ENCODE measurements around the gene LRP4. TPM values are rescaled to one million over a fixed set of nuclear protein-coding genes. Genes with fewer than 3 reads are reported as not detected.

Gene LRP4
- total and polyA plus RNA-seq, 10 donors: 0.88 to 30.7 (median 19.9) TPM

DNA sequence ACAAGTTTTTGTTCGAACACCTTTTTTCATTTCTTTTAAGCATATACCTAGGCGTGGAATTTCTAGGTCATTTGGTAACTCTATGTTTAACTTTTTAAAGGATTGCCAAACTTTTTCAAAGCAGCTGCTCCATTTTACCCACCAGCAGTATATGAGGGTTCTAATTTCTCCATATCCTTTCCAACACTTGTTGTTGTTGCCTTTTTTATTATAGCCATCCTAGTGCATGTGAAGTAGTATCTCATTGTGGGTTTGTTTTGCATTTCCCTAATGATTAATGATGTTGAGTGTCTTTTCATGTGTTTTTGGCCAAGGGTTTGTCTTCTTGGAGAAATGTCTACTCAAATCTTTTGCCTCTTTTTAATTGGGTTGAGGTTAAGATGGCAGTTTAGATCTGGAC, 42.7 kb upstream of the LRP4 start:
- Histone ChIP-seq H3K27me3 (replicated peaks in 1 of 7) (no peaks in the 10 kb centered on the region), H3K9me3 (peaks cover 0 to 18% (median 12%) of the 10 kb centered on the region in 8 donors), H3K36me3 (peaks cover 0 to 22% (median 0%) of the 10 kb centered on the region in 6 donors), H3K27ac (no peak overlapping the region), H3K4me3 (no peak overlapping the region), H3K4me1 (no peaks in the 10 kb centered on the region)
- WGBS, 5 donors: 90 to 98% (median 96%) methylated on average over 2 of the region's 2 CpGs
- no peak for DNase-seq
- TF ChIP-seq POLR2AphosphoS5 (IDR thresholded peaks at IDR 0.05): no peak
- no peak for TF ChIP-seq POLR2A (IDR thresholded peaks at IDR 0.05)
- TF ChIP-seq, protein P1, sequence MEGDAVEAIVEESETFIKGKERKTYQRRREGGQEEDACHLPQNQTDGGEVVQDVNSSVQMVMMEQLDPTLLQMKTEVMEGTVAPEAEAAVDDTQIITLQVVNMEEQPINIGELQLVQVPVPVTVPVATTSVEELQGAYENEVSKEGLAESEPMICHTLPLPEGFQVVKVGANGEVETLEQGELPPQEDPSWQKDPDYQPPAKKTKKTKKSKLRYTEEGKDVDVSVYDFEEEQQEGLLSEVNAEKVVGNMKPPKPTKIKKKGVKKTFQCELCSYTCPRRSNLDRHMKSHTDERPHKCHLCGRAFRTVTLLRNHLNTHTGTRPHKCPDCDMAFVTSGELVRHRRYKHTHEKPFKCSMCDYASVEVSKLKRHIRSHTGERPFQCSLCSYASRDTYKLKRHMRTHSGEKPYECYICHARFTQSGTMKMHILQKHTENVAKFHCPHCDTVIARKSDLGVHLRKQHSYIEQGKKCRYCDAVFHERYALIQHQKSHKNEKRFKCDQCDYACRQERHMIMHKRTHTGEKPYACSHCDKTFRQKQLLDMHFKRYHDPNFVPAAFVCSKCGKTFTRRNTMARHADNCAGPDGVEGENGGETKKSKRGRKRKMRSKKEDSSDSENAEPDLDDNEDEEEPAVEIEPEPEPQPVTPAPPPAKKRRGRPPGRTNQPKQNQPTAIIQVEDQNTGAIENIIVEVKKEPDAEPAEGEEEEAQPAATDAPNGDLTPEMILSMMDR (IDR thresholded peaks at IDR 0.05 in 8 of 11, conservative IDR thresholded peaks at IDR 0.05 in 3 of 11): no peak
- intact Hi-C loops (cut with DNase I; ENCODE audit: low total_unique reads): no loop called here

DNA sequence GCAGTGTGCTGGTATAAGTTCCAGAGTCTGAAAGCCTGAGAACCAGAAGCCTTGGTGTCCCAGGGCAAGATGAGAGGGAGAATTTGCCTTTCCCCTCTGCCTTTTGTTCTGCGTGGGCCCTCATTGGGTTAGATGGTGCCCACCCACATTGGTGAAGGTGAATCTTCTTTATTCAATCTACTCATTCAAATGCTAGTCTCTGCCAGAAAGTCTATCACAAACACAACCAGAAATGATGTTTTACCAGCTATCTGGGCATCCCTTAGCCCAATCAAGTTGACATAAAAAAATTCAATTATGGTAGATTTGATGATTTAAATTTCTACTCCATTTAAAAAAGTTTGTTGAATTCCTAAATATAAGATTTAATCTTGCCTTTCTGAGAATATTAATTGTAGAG, 40.4 kb upstream of the LRP4 start:
- intact Hi-C loops (cut with DNase I; ENCODE audit: low total_unique reads): no loop called here
- H3K9me3 ChIP-seq: peaks cover 0 to 18% (median 12%) of the 10 kb centered on the region in 8 donors
- no peak overlapping the region for H3K27ac ChIP-seq
- no peak overlapping the region for H3K4me3 ChIP-seq
- no peaks in the 10 kb centered on the region for H3K27me3 ChIP-seq (replicated peaks in 1 of 7)
- 94 to 100% (median 100%) methylated on average over 1 of the region's 1 CpG for WGBS, 5 donors
- no peaks in the 10 kb centered on the region for H3K4me1 ChIP-seq
- H3K36me3 ChIP-seq: peaks cover 0 to 22% (median 0%) of the 10 kb centered on the region in 6 donors
- DNase-seq: no peak
- TF ChIP-seq, protein P1 (IDR thresholded peaks at IDR 0.05 in 8 of 11, conservative IDR thresholded peaks at IDR 0.05 in 3 of 11): no peak

DNA sequence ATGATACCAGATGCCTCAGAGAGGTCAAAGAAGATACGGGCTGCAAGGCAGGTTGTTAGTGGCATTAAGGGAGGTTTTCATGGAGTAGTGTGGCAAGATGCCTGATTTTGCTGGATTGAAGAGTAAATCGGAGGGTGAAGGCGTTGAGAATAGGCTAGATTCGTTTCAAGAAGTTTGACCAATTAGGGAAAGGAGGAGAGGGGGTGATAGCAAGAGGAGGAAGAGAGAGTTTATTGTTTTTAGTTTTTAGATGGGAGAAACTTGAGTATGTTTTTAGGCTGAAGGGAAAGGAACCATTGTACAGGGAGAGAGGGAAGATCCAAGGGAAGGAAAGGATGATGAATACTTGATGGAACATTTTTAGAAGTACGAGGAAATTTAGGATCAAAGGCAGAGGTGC, 34.7 kb upstream of the LRP4 start:
- 89 to 94% (median 92%) methylated on average over 5 of the region's 5 CpGs for WGBS, 5 donors
- Histone ChIP-seq H3K36me3 (peaks cover 0 to 6% (median 0%) of the 10 kb centered on the region in 6 donors), H3K9me3 (no peaks in the 10 kb centered on the region), H3K27ac (no peak overlapping the region), H3K4me3 (no peak overlapping the region), H3K4me1 (no peaks in the 10 kb centered on the region), H3K27me3 (replicated peaks in 1 of 7) (no peaks in the 10 kb centered on the region)
- no peak for TF ChIP-seq POLR2A (IDR thresholded peaks at IDR 0.05)
- no peak for TF ChIP-seq POLR2AphosphoS5 (IDR thresholded peaks at IDR 0.05)
- TF ChIP-seq, protein P1 (IDR thresholded peaks at IDR 0.05 in 8 of 11, conservative IDR thresholded peaks at IDR 0.05 in 3 of 11): no peak
- no peak for DNase-seq
- intact Hi-C loops (cut with DNase I; ENCODE audit: low total_unique reads): no loop called here

DNA sequence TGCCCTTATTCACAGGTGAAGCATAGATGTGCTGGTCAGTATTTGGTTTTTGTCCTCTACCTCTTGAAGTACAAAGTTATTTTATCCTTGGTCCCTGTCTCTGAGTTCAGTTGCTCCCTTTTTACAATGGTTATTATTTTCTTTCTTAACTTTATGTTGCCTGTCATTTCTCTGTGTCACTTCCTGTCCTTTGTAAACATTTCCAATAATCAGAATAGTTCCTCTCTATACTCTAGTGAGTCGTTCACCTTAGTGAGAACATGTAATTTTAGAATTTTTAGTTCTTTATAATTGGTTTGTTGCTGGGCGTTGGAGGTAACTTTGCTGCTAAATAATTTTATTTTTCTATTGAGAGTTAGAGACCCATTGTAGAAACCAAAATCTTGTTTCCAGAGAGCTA, 34.2 kb upstream of the LRP4 start:
- 55 to 66% (median 58%) methylated on average over 2 of the region's 2 CpGs for WGBS, 5 donors
- Histone ChIP-seq H3K36me3 (peaks cover 0 to 7% (median 0%) of the 10 kb centered on the region in 6 donors), H3K27ac (no peak overlapping the region), H3K9me3 (no peaks in the 10 kb centered on the region), H3K4me3 (no peak overlapping the region), H3K4me1 (no peaks in the 10 kb centered on the region), H3K27me3 (replicated peaks in 1 of 7) (no peaks in the 10 kb centered on the region)
- TF ChIP-seq POLR2A (IDR thresholded peaks at IDR 0.05): no peak
- TF ChIP-seq POLR2AphosphoS5 (IDR thresholded peaks at IDR 0.05): no peak
- TF ChIP-seq, protein P1 (IDR thresholded peaks at IDR 0.05 in 8 of 11, conservative IDR thresholded peaks at IDR 0.05 in 3 of 11): no peak
- DNase-seq: no peak
- intact Hi-C loops (cut with DNase I; ENCODE audit: low total_unique reads): no loop called here

All from spleen (tissue), 11 donors.